ENCODE data around the gene COG1. TPM values are rescaled to one million over a fixed set of nuclear protein-coding genes. Genes with fewer than 3 reads are reported as not detected.

Gene COG1
- total RNA-seq, 1 experiment from 2014 or later, result 34.9 TPM

Other genes with a start within 250 kb of the COG1 start
- gene SLC39A11, start 100.4 kb upstream of the COG1 start, total RNA-seq (2014; rRNA removed; shearing (Covaris generic)), result 7.6 and 8.6 TPM in 2 replicates
- gene SSTR2, start 28.0 kb upstream of the COG1 start, total RNA-seq (2014; rRNA removed; shearing (Covaris generic)), result 0.19 and 0.23 TPM in 2 replicates
- not detected in 2 replicates for gene CPSF4L, start 68.8 kb downstream of the COG1 start, total RNA-seq (2014; rRNA removed; shearing (Covaris generic))
- gene CDC42EP4, start 118.9 kb downstream of the COG1 start, total RNA-seq (2014; rRNA removed; shearing (Covaris generic)), result 27.2 and 37.0 TPM in 2 replicates